HG02623 (cell line): ENCODE data around the gene TAMALIN.
A peak's percentile ranks its signal among the peaks of the same experiment; 100 is the strongest.

ENCODE experiments used
- ATAC-seq: cut with Tn5 transposase; IDR thresholded peaks from one replicate; pipeline ENCODE4 v1.9.1; 2021; ENCODE audit warnings: moderate library complexity; ENCODE audit not compliant: unreplicated experiment

The TAMALIN gene

DNA sequence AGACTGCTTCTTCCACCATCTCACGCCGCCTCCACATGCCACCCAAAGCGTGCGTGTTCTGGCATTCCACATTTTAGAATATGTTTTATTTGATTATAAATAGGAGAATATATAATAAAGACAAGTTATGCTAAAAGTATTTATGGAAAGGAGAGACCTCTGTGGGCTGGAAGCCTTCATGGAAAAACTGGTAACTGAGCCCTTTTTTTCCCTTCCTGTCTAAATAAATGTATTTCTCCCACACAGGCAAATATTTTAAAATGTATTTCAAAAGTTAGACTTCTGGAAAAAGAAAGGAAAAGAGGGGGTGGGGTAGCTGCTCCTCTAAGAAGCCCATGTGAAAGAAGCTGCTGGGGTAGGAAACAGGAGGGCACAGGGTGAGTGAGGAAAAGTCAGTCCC, 28.4 kb downstream of the TAMALIN start:
- ATAC-seq, result no peak

DNA sequence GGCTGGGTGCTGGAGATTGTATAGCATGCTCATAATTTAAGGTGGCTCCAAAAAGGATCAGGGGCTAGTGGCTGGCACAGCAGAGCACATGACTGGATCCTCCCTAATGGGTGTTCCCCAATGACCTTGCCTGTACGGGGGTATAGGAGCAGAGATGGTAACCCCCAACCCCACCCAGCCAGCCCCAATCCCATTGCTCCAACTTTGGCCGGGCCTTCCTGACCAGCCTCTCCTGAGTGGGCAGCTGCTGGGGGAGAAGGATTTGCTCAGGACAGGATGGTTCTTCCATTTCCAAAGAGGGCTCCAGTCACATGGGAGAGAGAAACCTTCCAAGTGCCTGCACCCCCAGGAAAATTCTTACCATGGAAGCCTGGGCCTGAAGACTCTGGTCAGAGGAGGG, 29.2 kb downstream of the TAMALIN start:
- no peak for ATAC-seq

DNA sequence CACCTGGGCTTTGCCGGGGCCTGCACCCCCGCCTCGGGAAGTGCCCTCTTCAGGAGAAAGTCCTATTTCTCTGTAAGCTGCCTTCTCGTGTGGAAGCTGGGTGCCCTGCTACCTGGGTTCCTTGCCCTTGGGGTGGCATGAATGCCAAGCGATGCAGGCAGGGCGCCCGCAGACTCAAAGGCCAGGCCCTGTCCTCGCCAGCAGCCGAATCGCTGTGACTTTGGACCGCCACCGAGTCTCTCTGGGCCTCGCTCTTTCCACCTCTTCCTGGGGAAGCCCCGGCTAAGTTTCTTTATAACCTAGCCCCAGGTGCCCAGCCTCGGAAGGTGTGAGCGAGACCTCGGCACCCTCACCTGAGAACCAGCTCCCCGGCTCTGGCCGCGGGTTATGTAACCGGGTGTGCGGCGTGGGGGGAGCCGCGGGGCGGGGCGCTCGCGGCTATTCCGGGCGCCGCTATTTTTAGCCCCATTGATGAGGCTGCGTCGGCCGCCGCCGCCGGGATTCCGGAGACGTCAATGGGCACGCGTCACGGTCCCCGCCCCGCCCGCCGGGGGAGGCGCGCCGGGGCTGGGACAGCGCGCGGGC, 29.9 kb downstream of the TAMALIN start:
- peak; percentile 34 for ATAC-seq

DNA sequence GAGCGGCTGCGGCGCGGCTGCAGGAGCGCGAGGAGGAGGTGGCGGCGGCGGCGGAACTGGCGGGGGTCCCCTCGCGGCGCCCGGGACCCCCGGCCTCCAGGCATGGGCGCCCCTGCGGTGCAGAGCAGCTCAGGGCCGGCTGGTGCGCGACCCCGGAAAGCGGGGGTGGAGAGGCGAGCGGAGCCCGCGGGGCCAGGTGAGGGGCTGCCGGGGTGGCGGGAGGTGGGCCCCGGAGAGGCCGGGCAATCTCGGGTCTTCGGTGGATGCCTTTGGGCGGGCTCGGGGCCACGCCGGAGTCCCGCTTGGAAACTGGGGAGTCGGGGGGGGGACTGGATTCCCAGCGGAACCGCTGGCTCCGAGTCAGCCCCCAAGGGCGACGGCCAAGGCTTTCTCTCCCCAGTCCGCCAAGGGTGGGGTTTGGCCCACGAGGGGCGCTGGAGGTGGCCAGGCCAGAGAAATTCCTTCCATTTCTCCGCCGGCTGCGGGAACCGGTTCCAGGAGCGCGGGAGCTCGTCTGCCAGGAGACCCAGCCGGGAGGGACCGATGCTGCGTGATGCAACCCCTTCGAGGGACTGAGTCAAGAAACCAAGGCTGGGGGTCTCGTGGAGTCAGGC, 30.6 kb downstream of the TAMALIN start:
- ATAC-seq, result no peak

- no peak for ATAC-seq
Measured at GRCh38 chr12:52038447-52038846, 31.7 kb downstream of the TAMALIN start.

DNA sequence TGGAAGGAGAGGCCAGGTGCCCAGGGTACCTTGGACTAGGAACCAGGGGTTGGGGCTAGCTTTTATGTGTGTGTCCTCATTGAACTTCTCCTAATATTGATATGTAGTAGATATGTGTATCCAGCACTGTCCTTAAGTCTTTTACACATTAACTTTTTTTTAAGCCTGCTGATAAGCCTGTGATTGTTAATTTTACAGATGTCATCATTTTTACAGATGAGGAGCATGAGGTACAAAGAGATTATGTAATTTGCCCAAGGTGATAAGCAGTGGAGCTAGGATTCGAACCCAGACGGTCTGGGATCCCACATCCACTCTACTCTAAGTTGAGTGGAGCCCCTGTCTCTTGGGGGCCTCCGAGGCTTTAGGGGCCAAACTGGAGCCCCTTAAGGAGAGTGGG, 34.3 kb downstream of the TAMALIN start:
- no peak for ATAC-seq

DNA sequence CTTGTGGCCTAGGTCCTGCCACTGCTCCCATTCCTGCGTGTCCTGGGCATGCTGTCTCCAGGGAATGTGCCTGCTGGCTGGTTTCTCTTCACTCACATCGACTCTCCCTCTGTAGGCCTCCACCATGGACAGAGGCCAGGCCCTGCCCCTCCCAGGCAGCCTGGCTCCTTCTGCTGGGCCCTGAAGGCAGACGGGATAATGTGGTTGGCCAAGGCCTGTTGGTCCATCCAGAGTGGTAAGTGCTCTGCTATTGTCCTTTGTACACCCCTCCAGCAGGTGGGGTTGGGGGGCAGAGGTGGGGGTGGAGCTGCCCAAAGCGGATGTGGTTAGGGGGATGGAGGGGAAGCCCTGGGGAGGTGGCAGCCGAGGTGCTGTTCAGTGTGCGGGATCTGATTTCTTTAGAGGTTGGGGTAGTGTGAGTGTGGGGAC, 35.0 kb downstream of the TAMALIN start:
- no peak for ATAC-seq

DNA sequence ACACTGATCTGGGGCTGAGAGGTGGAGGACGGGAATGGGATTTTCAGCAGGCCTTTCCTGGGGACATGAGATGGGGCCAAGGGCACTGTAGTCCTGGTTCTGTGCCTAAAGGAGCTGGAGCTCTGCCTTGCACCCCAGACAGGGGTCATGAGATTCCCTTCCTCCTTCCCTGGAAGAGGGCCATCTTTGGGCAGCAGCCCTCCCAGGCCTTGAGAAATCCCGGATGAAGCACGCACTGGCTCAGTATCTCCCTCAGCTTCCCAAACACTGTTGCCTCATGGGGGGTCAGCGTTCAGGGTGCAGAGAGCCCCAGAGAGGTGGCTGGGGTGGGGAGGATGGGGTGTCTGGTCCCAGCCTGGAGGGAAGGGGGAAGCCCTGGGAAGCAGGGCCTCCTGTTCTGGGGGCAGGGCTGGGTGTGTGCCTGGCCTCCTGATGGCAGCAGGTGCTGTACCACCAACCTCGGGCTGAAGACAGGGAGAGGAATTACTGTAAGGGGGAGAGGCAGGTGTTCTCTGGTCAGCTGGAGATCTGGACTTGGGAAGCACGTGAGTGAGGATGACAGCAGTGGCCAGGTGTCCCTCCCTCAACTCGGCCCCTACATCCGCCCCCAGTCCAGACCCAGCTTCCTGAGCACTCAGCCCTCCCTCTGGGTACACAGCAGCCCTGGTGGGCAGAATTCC, 36.1 kb downstream of the TAMALIN start:
- no peak for ATAC-seq

DNA sequence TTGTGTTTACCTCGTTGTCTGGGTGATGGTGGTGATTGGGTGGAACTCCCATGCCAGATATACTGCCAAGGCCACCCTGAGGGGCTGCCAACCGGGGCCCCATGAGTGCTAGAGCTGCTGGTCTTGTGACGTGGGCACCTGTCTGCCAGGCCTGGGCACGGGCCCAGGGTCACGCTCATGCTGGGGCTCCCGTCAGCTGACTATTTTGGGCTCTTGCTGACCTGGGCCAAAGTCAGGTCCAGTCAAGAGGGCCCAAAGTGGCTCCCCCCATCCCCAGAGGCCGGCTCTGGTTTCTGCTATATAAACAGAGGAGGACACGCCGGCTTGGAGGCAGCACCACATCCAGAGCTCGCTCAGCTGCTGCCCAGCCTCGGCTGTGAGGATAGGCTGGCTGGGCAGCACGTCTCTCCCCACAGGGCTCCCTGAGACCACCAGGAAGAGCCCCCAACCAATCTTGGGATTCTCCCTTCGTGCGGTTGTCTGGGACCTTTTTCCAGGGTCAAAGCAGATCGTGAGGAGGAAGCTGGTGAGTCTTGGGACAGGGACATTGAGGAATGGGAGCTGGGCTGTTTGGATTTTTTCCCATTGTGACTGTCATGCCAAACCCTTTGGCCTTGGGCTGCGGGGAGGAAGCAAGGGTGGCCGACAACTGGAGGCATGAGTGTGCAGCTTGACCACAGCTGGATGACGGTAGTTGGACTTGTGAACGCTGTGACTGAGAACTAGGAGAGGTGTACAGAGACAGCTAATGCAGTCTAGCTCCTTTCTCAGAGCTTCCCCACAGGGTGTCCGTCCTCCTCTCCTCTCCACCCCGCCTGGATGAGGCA, 36.9 kb downstream of the TAMALIN start:
- ATAC-seq, result no peak

DNA sequence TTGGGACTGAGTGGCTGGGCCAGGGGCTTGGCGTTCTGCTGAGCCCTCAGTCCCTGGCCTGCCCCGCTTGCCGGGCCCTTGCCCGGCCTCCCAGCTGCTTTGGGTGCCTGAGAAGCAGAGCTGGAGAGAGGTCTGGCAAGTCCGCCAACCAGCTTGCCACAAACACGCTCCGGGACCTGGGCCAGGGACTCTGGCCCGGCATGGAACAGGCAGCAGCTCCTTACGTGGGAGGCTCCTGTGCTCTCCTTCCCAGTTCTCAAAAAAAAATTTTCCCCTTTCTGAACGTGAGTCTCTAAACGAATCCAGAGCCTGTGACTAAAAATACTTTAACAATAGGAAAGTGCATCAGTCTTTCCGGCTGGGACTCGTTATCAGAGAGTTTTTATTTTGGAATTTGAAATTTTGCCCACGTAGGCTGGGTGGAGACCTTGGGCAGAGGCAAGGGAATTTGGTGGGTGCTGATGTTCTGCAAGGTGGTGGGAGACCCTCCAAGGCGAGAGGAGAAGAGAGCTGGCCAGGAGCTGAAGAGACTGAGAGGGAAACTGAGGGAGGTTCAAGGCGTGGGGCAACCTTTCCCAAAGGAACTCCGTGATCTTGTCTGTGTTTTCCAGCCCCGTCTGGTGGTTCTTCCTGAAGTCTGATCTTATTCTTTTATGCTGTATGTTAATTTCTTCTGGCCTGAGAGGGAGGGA, 37.7 kb downstream of the TAMALIN start:
- ATAC-seq, result no peak

DNA sequence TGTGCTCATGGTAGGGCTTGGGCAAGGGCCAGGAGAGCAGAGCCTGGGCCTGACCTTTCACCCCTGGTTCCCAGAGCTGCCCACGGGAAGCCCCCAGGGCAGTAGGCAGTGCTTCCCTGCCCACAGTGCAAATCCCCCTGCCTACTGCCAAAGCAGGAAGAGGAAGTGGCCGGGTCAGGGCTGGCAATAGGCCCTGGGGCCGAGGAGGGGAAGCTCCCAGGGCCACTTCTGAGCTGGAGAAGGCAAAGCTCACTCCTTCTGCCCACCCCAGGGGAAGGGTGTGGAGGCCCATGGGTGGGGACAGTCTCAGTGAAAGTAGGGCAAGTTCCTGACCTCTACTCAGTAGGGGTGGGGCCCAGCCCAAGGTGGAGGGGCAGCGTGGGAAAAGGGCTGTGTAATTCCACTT, 39.1 kb downstream of the TAMALIN start:
- ATAC-seq, result no peak

- no peak for ATAC-seq
Measured at GRCh38 chr12:52046859-52047258, 40.1 kb downstream of the TAMALIN start.

DNA sequence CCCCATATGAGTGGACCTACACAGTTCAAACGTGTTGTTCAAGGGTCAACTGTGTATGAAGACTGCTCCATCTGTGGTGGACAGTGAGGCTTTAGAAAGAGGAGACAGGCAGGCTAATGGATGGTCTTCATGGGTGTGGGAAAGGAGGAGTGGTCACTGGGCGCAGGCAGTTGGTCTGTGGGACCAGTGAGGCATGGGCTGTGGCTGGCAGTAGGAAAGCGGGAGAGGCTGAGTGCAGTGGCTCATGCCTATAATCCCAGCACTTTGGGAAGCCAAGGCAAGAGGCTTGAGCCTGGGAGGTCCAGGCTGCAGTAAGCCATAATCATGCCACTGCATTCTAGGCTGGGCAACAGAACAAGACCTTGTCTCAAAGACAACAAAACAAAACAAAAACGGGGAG, 42.5 kb downstream of the TAMALIN start:
- no peak for ATAC-seq

DNA sequence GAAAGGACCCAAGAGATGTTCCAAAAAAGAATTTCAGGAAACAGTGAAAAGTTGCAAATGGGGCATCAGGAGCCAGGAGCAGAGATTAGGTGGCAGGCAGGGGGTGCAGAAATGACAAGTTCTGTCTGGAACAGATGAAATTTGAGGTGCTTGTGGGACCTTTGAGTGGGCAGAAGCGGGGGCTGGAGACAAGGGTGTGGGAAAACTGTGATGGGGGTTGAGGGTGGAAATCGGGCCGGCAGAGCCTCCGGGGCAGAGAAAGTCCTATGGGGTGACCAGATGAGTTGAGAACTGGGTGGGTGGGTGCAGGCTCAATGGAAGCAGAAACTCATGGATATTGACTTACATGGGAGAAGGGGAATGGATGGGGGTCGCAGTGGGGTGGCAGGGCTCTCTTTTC, 42.9 kb downstream of the TAMALIN start:
- no peak for ATAC-seq

GRCh38 chr12:52050116-52050757, 43.5 kb downstream of the TAMALIN start:
- no peak for ATAC-seq

DNA sequence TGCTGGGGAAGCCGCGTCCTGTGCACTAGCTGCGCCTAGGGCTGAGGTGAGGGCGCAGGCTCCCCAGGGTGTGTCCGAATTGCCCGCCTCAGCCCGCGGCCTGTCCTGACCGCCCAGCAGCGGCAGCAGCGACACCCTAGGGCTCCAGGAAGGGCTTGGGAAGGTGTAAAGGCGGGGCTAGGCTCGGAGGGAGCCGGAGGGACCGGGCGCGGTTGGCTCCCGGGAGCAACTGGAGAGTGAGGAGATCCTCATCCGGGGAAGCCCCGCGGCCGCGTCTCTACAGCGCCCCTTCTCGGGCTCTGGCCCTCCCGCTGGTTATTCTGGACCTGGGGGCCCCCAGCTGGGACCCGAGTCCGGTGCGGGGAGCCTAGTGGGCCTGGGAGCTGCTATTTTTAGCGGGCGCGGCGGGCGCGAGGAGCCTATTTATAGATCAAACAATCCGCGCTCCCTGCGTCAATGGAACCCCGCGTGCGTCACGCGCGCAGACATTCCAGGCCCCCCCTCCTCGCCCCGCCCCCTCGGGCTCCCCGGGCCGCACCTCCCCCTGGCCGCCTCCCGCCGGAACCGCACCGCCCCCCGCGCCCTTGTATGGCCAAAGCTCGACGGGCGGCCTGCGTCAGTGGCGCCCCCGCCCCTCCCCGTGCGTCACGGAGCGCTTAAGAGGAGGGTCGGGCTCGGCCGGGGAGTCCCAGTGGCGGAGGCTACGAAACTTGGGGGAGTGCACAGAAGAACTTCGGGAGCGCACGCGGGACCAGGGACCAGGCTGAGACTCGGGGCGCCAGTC, 44.2 kb downstream of the TAMALIN start, which contains the start of gene NR4A1:
Gene NR4A1 (plus strand): TSS at position 685 of the 784 bp plus-strand sequence. CDS start 2,887 bp downstream, outside the sequence.
- peak; percentile 82 for ATAC-seq

GRCh38 chr12:52052468-52053186, 45.9 kb downstream of the TAMALIN start:
- ATAC-seq, result no peak

- no peak for ATAC-seq
Measured at GRCh38 chr12:52053536-52054209, 46.9 kb downstream of the TAMALIN start.
